COLO668 (cell line): ENCODE results near the gene MMP25.

ENCODE experiments used
- DNase-seq: peaks from one replicate; lab custom pipeline; 2025; ENCODE audit not compliant: unreplicated experiment; lab: John Stamatoyannopoulos, UW

MMP25 gene

DNA sequence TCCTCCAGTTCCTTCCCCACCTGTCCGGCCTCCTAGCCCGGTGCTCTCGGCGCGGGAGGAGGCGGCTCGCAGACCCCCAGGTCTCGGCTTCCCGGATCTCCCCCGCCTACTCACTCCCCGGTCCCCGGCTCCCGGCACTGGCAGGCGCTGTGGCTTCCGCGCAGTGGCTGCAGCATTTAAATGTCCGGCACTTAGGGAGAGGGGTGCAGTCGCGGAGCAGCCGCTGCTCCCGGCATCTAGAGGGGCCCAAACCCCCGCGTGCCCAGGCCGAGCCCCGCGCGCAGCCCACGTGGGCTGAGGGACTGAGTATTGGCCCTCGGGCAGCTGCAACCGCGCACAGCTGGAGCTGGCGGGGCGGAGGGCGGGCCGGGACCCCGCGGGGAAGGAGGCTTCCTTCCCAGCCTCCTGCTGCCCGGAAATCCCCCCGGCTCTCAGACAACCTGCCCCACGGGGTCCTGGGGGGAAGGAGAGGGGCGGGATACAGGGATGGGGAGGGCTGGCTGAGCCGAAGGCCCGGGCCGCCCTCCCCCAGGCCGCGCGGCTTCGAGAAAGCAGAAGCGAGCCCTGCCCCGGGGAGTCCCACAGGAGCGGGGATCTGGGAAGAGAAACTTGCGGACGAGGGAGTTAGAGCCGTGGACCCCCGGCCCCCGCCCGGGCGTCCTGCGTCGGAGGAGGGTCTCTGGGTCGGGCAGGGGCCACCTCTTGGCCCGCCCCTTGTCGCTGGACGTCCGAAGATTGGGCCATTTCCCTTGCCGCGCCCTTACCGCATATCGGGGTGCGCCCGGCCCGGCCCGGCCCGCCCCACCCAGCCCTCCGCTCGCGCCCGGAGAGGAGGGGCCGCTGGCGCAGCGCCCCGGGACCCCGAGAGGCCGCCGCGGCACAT is at the start of gene MMP25:
MMP25 (plus strand) TSS at position 804 of the 883 bp plus-strand sequence. CDS start 357 bp downstream, outside the sequence.
- peak; percentile 42 for DNase-seq

DNA sequence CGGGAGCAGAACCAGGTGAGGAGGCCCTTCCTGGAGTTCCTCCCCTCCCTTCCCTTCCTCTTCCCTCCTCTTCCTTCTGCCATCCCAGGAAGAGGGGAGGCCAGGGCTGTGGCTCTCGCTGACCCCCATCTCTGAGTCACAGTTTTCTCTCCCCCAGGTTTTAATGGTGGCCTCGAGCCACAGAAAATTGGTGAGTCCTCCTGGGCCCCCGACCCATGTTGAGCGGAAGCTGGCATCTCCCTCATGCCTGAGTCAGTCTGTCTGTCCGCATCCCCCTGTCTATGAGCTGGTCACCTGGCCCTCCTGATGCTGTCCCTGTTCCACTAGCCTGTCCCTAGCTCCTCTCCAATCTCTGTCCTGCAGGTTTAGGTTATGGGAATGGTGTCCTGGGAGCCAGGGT is 46.4 kb upstream of the MMP25 start:
- no peak for DNase-seq

DNA sequence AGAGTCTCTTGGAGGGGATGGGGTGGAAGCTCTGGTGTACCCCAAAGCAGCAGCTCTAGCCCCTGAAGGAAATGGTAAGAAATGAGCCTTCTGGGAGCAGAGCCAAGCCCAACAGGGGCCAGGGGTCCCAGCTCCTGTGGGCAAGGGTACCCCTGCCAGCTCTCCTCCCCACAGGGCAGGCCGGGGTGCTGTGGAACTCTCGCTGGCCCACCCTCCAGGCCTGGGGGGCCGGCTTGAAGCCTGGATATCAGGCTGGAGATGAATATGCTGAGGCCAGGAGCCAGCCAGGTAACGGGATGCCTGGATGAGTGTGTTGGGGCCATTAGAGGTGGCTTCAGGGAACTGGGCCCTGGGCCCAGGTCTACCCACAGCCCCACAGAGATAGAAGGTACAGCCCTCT is 45.8 kb upstream of the MMP25 start:
- DNase-seq, result no peak

GRCh38 chr16:3001316-3001715 is 45.0 kb upstream of the MMP25 start:
- no peak for DNase-seq

- DNase-seq, result peak; percentile 98
Measured at GRCh38 chr16:3003582-3004270, 42.6 kb upstream of the MMP25 start.

DNA sequence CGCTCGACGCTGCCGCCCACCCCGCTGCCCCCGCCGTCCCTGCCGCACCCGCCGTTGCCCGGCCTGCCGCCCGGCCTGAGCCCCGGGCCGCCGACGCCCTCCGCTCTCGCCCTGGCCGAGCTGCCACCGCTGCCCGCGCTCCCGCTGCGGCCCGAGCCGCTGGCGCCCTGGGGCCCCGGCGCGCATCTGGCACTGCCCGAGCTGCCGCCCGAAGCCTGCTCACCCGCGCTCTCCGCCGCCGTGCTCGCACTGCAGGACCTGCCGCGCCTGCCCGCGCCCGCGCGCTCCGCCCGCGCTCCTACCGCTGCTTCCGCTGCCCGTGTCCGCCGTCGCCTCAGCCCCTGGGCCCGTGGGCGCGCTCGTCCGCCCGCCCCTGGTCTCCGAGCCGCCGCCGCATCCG is 42.0 kb upstream of the MMP25 start:
- DNase-seq, result peak; percentile 65

DNA sequence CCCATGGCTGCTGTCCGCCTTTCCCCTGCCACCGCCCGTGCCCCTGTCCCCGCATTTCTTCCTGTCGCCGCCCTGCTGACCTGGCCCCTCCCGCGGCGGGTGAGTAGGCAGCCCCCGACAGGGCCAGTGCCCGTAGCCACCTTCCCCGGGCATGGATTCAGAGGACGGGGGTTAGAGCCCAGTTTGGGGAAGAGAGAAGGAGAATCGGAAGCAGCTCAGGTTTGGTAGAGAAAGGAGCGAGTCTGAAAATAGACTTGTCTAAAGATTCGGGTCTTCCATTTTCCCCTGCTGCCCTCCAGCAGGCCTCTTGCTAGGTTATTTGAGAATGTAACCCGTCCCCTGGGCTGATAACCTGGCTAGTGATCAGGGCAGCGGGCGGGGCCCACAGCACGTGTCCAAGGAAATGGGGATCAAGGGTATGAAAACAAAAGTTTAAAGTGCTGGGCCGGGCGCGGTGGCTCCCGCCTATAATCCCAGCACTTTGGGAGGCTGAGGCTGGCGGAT is 41.5 kb upstream of the MMP25 start:
- peak; percentile 42 for DNase-seq

- no peak for DNase-seq
Measured at GRCh38 chr16:3007059-3007956, 39.1 kb upstream of the MMP25 start.

DNA sequence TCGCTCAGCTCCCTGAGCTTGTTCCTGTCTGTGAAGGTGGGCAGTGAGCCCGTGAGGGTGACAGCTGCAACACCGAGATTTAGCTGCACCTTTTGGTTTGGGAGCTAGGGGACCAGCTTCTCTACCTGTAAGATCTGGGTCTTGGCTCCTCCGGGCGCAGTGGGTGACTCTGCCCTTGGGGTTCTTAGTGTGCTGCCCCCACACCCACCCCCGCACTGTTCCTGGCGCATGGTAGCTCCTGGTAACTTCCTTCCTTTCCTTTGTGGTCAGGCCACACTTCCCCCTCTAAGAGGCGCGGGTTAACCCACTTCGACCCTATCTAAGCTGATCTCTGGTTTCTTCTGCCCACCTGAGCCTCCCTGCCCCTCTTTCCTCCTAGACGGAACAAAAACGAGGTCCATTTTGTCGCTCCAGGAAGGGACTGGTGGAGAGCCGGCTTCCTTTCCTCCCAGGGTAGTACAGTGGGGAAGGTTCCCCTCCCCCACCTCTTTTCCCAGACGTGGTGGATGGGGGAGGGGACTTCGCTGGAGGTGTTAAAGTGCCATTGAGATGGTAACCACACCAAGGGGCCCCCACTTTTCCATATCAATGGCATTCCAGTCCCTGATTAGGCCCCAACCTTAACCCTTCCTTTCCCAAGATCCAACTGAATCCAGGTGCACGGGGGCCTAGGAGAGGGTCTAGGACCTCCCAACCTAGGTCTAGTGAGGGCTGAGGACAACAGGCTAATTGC is 38.2 kb upstream of the MMP25 start:
- no peak for DNase-seq

GRCh38 chr16:3008690-3009037 is 37.7 kb upstream of the MMP25 start:
- DNase-seq, result no peak

DNA sequence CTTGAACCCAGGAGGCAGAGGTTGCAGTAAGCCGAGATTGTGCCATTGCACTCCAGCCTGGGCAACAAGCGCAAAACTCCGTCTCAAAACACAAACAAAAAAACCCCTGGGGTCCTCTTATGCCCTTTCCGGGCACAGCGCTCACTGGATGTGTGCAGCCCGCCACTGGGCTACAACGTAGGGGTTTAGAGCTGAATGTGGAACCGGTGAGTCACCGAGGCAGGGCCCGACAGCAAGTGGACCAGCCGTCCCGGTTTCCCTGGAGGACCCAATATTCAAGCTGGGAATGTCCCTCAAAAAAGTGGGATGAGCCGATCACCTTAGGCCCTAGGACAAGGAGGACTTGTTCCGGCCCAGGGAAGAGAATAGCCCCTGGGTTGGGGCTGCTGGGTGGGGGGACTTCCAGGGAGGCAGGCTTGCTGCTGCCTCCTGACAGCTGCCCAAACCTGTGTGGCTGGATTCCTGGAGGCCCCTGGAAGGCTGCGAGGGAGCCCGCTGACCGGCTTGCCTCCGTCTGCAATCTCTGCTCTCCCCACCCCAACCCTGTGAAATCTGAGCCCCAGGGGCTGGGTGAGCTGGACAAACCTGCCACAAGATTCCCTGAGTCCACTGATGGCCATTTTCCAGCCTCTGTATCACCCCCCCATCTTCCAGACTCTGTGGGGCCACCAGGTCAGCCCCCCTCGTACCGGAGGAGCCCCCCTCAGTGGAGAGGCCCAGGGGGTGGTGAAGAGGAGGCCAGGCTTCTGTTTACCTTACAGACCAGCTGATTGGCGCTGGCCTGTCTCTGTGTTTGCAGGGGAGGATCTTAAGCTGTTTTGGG is 36.6 kb upstream of the MMP25 start:
- DNase-seq, result peak; percentile 70

DNA sequence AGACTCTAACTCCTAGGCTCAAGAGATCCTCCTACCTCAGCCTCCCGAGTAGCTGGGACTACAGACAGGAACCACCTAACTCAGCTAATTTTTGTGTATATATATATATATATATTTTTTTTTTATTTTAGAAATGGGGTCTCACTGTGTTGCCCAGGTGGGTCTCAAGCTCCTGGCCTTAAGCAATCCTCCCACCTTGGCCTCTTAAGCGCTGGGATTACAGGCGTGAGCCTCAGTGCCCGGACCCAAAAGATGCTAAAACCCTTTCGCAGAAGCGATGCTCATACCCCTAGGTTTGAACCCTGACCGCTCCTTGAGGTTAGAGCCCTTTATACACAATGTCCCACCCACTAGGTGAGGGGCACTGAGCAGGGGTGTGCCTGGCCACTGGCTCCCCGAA is 35.9 kb upstream of the MMP25 start:
- no peak for DNase-seq

DNA sequence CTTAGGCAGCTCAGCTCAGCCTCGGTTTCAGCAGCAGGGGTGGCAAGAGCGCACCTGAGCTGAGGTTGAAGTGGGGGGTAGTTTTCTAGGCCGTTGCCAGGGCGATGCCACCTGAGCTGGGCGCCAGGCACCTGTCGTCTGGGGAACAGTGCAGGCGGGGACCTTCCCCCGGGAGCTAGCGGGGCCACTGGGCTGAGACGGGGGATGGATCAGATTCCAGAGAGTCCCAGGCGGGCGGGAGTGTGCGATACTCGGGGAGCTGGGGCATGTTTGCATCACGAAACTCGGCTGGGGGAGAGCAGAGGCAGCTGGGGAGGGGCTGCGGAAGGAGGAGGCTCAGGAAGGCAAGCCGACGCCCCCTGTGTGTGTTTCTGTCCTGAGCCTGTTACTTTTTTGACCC is 34.1 kb upstream of the MMP25 start:
- peak; percentile 92 for DNase-seq

- peak; percentile 90 for DNase-seq
Measured at GRCh38 chr16:3012828-3013420, 33.4 kb upstream of the MMP25 start, which contains the start of gene CLDN9. CLDN9 (plus strand) TSS chr16:3012923; CDS start chr16:3013363, 440 bp downstream.

GRCh38 chr16:3013491-3013951 is 32.8 kb upstream of the MMP25 start:
- DNase-seq, result peak; percentile 28

GRCh38 chr16:3013998-3014690 is 32.2 kb upstream of the MMP25 start:
- no peak for DNase-seq

- DNase-seq, result no peak
Measured at GRCh38 chr16:3014971-3015370, 31.4 kb upstream of the MMP25 start.

DNA sequence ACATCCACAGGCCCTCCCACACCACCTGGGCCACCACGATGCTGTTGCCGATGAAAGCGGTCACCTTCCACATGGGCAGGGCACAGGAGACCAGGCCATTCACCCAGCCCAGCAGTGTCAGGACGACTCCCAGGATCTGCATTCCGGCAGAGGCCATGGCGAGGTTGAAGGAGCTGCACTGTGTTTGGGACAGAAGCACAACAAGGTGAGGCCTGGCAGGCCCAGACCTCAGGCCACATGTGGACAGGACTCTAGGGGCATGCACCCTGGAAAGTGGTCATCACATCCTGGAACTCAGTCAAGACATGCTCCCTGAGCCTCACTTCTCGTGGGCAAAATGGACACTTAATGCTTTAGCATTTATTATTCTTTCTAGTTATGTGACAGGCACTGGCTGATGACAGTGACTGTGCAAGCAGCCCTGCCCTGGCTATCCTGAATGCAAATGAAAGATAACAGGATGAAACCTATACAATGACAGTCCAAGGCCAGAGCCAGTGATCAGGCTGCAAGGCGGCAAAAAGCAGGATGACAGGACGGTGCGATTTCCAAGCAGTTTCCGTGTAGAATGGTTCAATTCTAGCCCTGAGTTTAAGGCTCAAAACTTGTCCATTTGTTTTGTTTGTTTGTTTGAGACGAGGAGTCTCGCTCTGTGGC is 30.4 kb upstream of the MMP25 start:
- no peak for DNase-seq
